Naive thymus-derived CD4-positive, alpha-beta T cell (primary cell): ENCODE measurements around the gene RBM46. TPM values are rescaled to one million over a fixed set of nuclear protein-coding genes. Genes with fewer than 3 reads are reported as not detected.
"Not testable (repeated sequence)": the region's sequence is repeated elsewhere in the genome, so short reads cannot be mapped to it uniquely, and the experiment has no call there.

Experiments used
- ATAC-seq: fragments of 150-1000 bp; cut with Tn5 transposase; 2 replicates; pipeline ENCODE4 v1.10.0; 2021; ENCODE audit warnings: mild to moderate bottlenecking, moderate library complexity
- CTCF ChIA-PET: fragments of 350-600 bp; sonication (Branson Sonifier 250); formaldehyde crosslinking; loops from one replicate; lab custom pipeline; 2021; ENCODE audit warnings: antibody characterized with exemption; lab: Charles Lee
- POLR2A ChIA-PET: fragments of 350-600 bp; sonication (Branson Sonifier 250); formaldehyde crosslinking; loops from one replicate; lab custom pipeline; 2021; ENCODE audit warnings: antibody characterized with exemption, inconsistent platforms; lab: Charles Lee
- DNase-seq, 9 donors: peaks; one replicate each; pipeline versions ENCODE4 v3.0.0 to v3.0.0-alpha.2; 2020 to 2022; ENCODE audit warnings: mixed read lengths in 1 of 9
- H3K27ac ChIP-seq: one replicate; pipeline ENCODE4 v1.7.0; 2013; ENCODE audit warnings: mild to moderate bottlenecking, low read depth, low read length, moderate library complexity
- H3K27me3 ChIP-seq, 2 donors: one replicate each; pipeline ENCODE4 v1.7.0; 2013; ENCODE audit warnings: low read length in 2 of 2, mild to moderate bottlenecking in 2 of 2, moderate library complexity in 2 of 2; ENCODE audit not compliant: control insufficient read depth in 2 of 2, insufficient read depth in 2 of 2
- H3K36me3 ChIP-seq, 3 experiments: 1 replicate in 2 of 3; 2 replicates in 1 of 3; pipeline ENCODE4 v1.7.0; 2013; ENCODE audit warnings: low read length in 3 of 3, mild to moderate bottlenecking in 3 of 3, moderate library complexity in 1 of 3; ENCODE audit not compliant: insufficient read depth in 3 of 3, control insufficient read depth in 2 of 3
- H3K4me1 ChIP-seq, 2 donors: one replicate each; pipeline ENCODE4 v1.7.0; 2013; ENCODE audit warnings: low read length in 2 of 2, mild to moderate bottlenecking in 2 of 2, moderate library complexity in 1 of 2; ENCODE audit not compliant: control insufficient read depth in 2 of 2, insufficient read depth in 2 of 2
- H3K4me3 ChIP-seq: 2 replicates; pipeline ENCODE4 v1.7.0; 2013; ENCODE audit warnings: mild to moderate bottlenecking, low read length
- H3K9me3 ChIP-seq, 3 experiments: 1 replicate in 2 of 3; 2 replicates in 1 of 3; pipeline ENCODE4 v1.7.0; 2013; ENCODE audit warnings: low read length in 3 of 3; ENCODE audit not compliant: control insufficient read depth in 2 of 3
- H3K27ac Mint-ChIP-seq, 9 donors: one replicate each; pipeline ENCODE4 v1.8.0; 2020 to 2022; ENCODE audit warnings: mixed read lengths in 9 of 9, mild to moderate bottlenecking in 8 of 9, moderate library complexity in 5 of 9, inconsistent platforms in 2 of 9
- H3K27me3 Mint-ChIP-seq, 5 donors: one replicate each; pipeline ENCODE4 v1.8.0; 2021 to 2022; ENCODE audit warnings: mixed read lengths in 5 of 5, mild to moderate bottlenecking in 1 of 5
- H3K36me3 Mint-ChIP-seq, 5 donors: one replicate each; pipeline ENCODE4 v1.8.0; 2020 to 2022; ENCODE audit warnings: mixed read lengths in 5 of 5, mild to moderate bottlenecking in 3 of 5, inconsistent platforms in 1 of 5
- H3K4me1 Mint-ChIP-seq, 7 donors: one replicate each; pipeline ENCODE4 v1.8.0; 2020 to 2022; ENCODE audit warnings: mixed read lengths in 7 of 7, mild to moderate bottlenecking in 3 of 7, inconsistent platforms in 1 of 7
- H3K4me3 Mint-ChIP-seq, 10 donors: one replicate each; pipeline ENCODE4 v1.8.0; 2020 to 2022; ENCODE audit warnings: mild to moderate bottlenecking in 10 of 10, mixed read lengths in 10 of 10, moderate library complexity in 6 of 10, inconsistent platforms in 2 of 10
- H3K9me3 Mint-ChIP-seq, 11 donors: one replicate each; pipeline ENCODE4 v1.8.0; 2020 to 2022; ENCODE audit warnings: mixed read lengths in 11 of 11, mild to moderate bottlenecking in 4 of 11, inconsistent platforms in 1 of 11, moderate library complexity in 1 of 11
- intact Hi-C, 2 donors: fragments of 100-400 bp; cut with micrococcal nuclease; formaldehyde crosslinking; loops; one replicate each; pipeline ENCODE4 v1.15.1; 2023
- polyA plus RNA-seq, 2 donors: library from polyadenylated mRNA; unstranded; fragments of 300-500 nt; fragmentation: Illumina TruSeq; gene quantifications; one replicate each; pipeline ENCODE4 v1.2.3, GENCODE V29; 2021
- total RNA-seq, 6 experiments: library from RNA in 5 of 6; stranded (reverse) in 5 of 6; gene quantifications; 1 replicate in 5 of 6; 2 replicates in 1 of 6; pipeline ENCODE4 v1.2.3 and lab custom pipeline; 2021 to 2026

The RBM46 gene
- total and polyA plus RNA-seq, 7 experiments from 2014 or later, result not detected

GRCh38 chr4:154868414-154869194 is 87.5 kb downstream of the RBM46 start:
- peaks cover 0 to 8% (median 0%) of the 10 kb centered on the region in 5 donors for H3K27me3 Mint-ChIP-seq
- intact Hi-C loops, result no loop called here
- peaks cover 5 to 42% (median 18%) of the 10 kb centered on the region in 11 donors for H3K9me3 Mint-ChIP-seq
- H3K36me3 ChIP-seq, result no peaks in the 10 kb centered on the region
- no peak overlapping the region for H3K27ac Mint-ChIP-seq
- H3K4me3 Mint-ChIP-seq, result no peak overlapping the region
- H3K4me3 ChIP-seq, result no peak overlapping the region
- H3K9me3 ChIP-seq, result peaks cover 0 to 4% (median 0%) of the 10 kb centered on the region in 3 experiments
- H3K27me3 ChIP-seq, result no peaks in the 10 kb centered on the region
- DNase-seq, result no peak
- peaks cover 0 to 10% (median 0%) of the 10 kb centered on the region in 5 donors for H3K36me3 Mint-ChIP-seq
- no peak for ATAC-seq
- H3K4me1 ChIP-seq, result no peaks in the 10 kb centered on the region
- no peak overlapping the region for H3K27ac ChIP-seq
- ChIA-PET POLR2A (no interaction called here), CTCF (no interaction called here)
- no peaks in the 10 kb centered on the region for H3K4me1 Mint-ChIP-seq

GRCh38 chr4:154869301-154869700 is 88.2 kb downstream of the RBM46 start:
- Mint-ChIP-seq H3K9me3 (peaks cover 5 to 42% (median 14%) of the 10 kb centered on the region in 11 donors), H3K27me3 (peaks cover 0 to 8% (median 0%) of the 10 kb centered on the region in 5 donors), H3K4me3 (no peak overlapping the region), H3K27ac (no peak overlapping the region), H3K4me1 (no peaks in the 10 kb centered on the region), H3K36me3 (peaks cover 0 to 9% (median 0%) of the 10 kb centered on the region in 5 donors)
- peaks cover 0 to 4% (median 0%) of the 10 kb centered on the region in 3 experiments for H3K9me3 ChIP-seq
- ChIA-PET POLR2A (no interaction called here), CTCF (no interaction called here)
- ATAC-seq, result no peak
- no peaks in the 10 kb centered on the region for H3K36me3 ChIP-seq
- H3K4me3 ChIP-seq, result no peak overlapping the region
- H3K27me3 ChIP-seq, result no peaks in the 10 kb centered on the region
- H3K27ac ChIP-seq, result no peak overlapping the region
- intact Hi-C loops, result no loop called here
- DNase-seq, result no peak
- H3K4me1 ChIP-seq, result no peaks in the 10 kb centered on the region

GRCh38 chr4:154872198-154872597 is 91.1 kb downstream of the RBM46 start:
- Histone ChIP-seq H3K27ac (no peak overlapping the region), H3K27me3 (no peaks in the 10 kb centered on the region), H3K4me1 (no peaks in the 10 kb centered on the region), H3K9me3 (peaks cover 0 to 5% (median 0%) of the 10 kb centered on the region in 3 experiments), H3K36me3 (no peaks in the 10 kb centered on the region), H3K4me3 (no peak overlapping the region)
- Mint-ChIP-seq H3K9me3 (peaks cover 7 to 45% (median 17%) of the 10 kb centered on the region in 11 donors), H3K36me3 (peaks cover 0 to 9% (median 0%) of the 10 kb centered on the region in 5 donors), H3K4me3 (no peak overlapping the region), H3K4me1 (no peaks in the 10 kb centered on the region), H3K27me3 (peaks cover 0 to 4% (median 0%) of the 10 kb centered on the region in 5 donors), H3K27ac (no peak overlapping the region)
- ATAC-seq (no peak), DNase-seq (no peak)
- ChIA-PET POLR2A (no interaction called here), CTCF (no interaction called here)
- intact Hi-C loops, result no loop called here

- H3K27ac ChIP-seq, H3K4me3 Mint-ChIP-seq, intact Hi-C loops, ATAC-seq, H3K27me3 ChIP-seq, POLR2A ChIA-PET, H3K27me3 Mint-ChIP-seq, H3K36me3 ChIP-seq, CTCF ChIA-PET, H3K4me1 ChIP-seq, H3K4me3 ChIP-seq, H3K36me3 Mint-ChIP-seq, DNase-seq, H3K27ac Mint-ChIP-seq, H3K9me3 ChIP-seq, H3K4me1 Mint-ChIP-seq: not testable (repeated sequence)
- peaks cover 7 to 52% (median 18%) of the 10 kb centered on the region in 11 donors for H3K9me3 Mint-ChIP-seq
Measured at GRCh38 chr4:154874049-154874448, 93.0 kb downstream of the RBM46 start.

- Mint-ChIP-seq H3K27ac (no peak overlapping the region), H3K9me3 (peaks cover 6 to 41% (median 15%) of the 10 kb centered on the region in 11 donors), H3K4me3 (no peak overlapping the region), H3K27me3 (peaks cover 0 to 9% (median 0%) of the 10 kb centered on the region in 5 donors), H3K36me3 (peaks cover 0 to 9% (median 0%) of the 10 kb centered on the region in 5 donors), H3K4me1 (no peaks in the 10 kb centered on the region)
- ATAC-seq (no peak), DNase-seq (no peak)
- Histone ChIP-seq H3K36me3 (no peaks in the 10 kb centered on the region), H3K4me1 (no peaks in the 10 kb centered on the region), H3K4me3 (no peak overlapping the region), H3K9me3 (peaks cover 0 to 5% (median 0%) of the 10 kb centered on the region in 3 experiments), H3K27ac (no peak overlapping the region), H3K27me3 (no peaks in the 10 kb centered on the region)
- intact Hi-C loops, result no loop called here
- CTCF ChIA-PET, result no interaction called here
- POLR2A ChIA-PET, result no interaction called here
Measured at GRCh38 chr4:154877110-154877760, 96.2 kb downstream of the RBM46 start.
